ENCODE data around the gene MRPL52.
A peak's percentile ranks its signal among the peaks of the same experiment; 100 is the strongest.
"Not testable (repeated sequence)": the region's sequence is repeated elsewhere in the genome, so short reads cannot be mapped to it uniquely, and the experiment has no call there.

MRPL52 gene

GRCh38 chr14:22814941-22815713 is 14.6 kb upstream of the MRPL52 start, which contains the start of gene SLC7A7:
Gene SLC7A7, minus strand, starts transcription at chr14:22815435. Its CDS starts 2,037 bp downstream, at chr14:22813398.
- Histone ChIP-seq H3K9ac (ENCODE audit: insufficient read length) (peak within 1 kb of the TSS; percentile 24), H3K9me3 (ENCODE audit: low read depth, low read length) (no peaks in the 10 kb centered on the region), H3K27ac (peak within 1 kb of the TSS; percentile 78), H3K4me3 (peak within 1 kb of the TSS; percentile 52), H3K36me3 (ENCODE audit: insufficient read depth, low read length) (no peaks in the 10 kb centered on the region)
- no peak for TF ChIP-seq FOXP2 (optimal IDR thresholded peaks at IDR 0.05; ENCODE audit: control extremely low read depth, extremely low read length, insufficient read depth)
- no peak for TF ChIP-seq POLR2AphosphoS5 (IDR thresholded peaks at IDR 0.05; ENCODE audit: borderline replicate concordance, low read depth, low read length)
- no peak for DNase-seq (ENCODE audit: low read depth, low spot score)

- Histone ChIP-seq H3K9me3 (ENCODE audit: low read depth, low read length) (no peaks in the 10 kb centered on the region), H3K27ac (no peak overlapping the region), H3K9ac (ENCODE audit: insufficient read length) (no peak overlapping the region), H3K4me3 (no peak overlapping the region), H3K36me3 (ENCODE audit: insufficient read depth, low read length) (no peaks in the 10 kb centered on the region)
- DNase-seq (ENCODE audit: low read depth, low spot score): no peak
- no peak for TF ChIP-seq FOXP2 (optimal IDR thresholded peaks at IDR 0.05; ENCODE audit: control extremely low read depth, extremely low read length, insufficient read depth)
- no peak for TF ChIP-seq EZH2 (IDR thresholded peaks at IDR 0.05)
- TF ChIP-seq POLR2AphosphoS5 (IDR thresholded peaks at IDR 0.05; ENCODE audit: borderline replicate concordance, low read depth, low read length): no peak
Measured at GRCh38 chr14:22819151-22819988, 10.3 kb upstream of the MRPL52 start.

GRCh38 chr14:22820731-22821130 is 9.0 kb upstream of the MRPL52 start:
- peak overlapping the region; percentile 84 for H3K27ac ChIP-seq

GRCh38 chr14:22821193-22822015 is 8.3 kb upstream of the MRPL52 start:
- Histone ChIP-seq H3K4me3 (no peak overlapping the region), H3K9me3 (ENCODE audit: low read depth, low read length) (no peaks in the 10 kb centered on the region), H3K9ac (ENCODE audit: insufficient read length) (no peak overlapping the region), H3K27ac (peak overlapping the region; percentile 84), H3K36me3 (ENCODE audit: insufficient read depth, low read length) (no peaks in the 10 kb centered on the region)
- TF ChIP-seq EZH2 (IDR thresholded peaks at IDR 0.05) (no peak), FOXP2 (optimal IDR thresholded peaks at IDR 0.05; ENCODE audit: control extremely low read depth, extremely low read length, insufficient read depth) (no peak), POLR2AphosphoS5 (IDR thresholded peaks at IDR 0.05; ENCODE audit: borderline replicate concordance, low read depth, low read length) (no peak)
- no peak for DNase-seq (ENCODE audit: low read depth, low spot score)

More at GRCh38 chr14:22820731-22821130, 9.0 kb upstream of the MRPL52 start:
- Histone ChIP-seq H3K36me3 (ENCODE audit: insufficient read depth, low read length) (no peaks in the 10 kb centered on the region), H3K9ac (ENCODE audit: insufficient read length) (no peak overlapping the region), H3K4me3 (no peak overlapping the region), H3K9me3 (ENCODE audit: low read depth, low read length) (no peaks in the 10 kb centered on the region)
- TF ChIP-seq FOXP2 (optimal IDR thresholded peaks at IDR 0.05; ENCODE audit: control extremely low read depth, extremely low read length, insufficient read depth) (no peak), POLR2AphosphoS5 (IDR thresholded peaks at IDR 0.05; ENCODE audit: borderline replicate concordance, low read depth, low read length) (no peak), EZH2 (IDR thresholded peaks at IDR 0.05) (no peak)
- no peak for DNase-seq (ENCODE audit: low read depth, low spot score)

- Histone ChIP-seq H3K9me3 (ENCODE audit: low read depth, low read length) (no peaks in the 10 kb centered on the region), H3K9ac (ENCODE audit: insufficient read length) (no peak overlapping the region), H3K36me3 (ENCODE audit: insufficient read depth, low read length) (no peaks in the 10 kb centered on the region), H3K27ac (peak overlapping the region; percentile 84), H3K4me3 (no peak overlapping the region)
- TF ChIP-seq EZH2 (IDR thresholded peaks at IDR 0.05): no peak
- TF ChIP-seq POLR2AphosphoS5 (IDR thresholded peaks at IDR 0.05; ENCODE audit: borderline replicate concordance, low read depth, low read length): no peak
- no peak for TF ChIP-seq FOXP2 (optimal IDR thresholded peaks at IDR 0.05; ENCODE audit: control extremely low read depth, extremely low read length, insufficient read depth)
- DNase-seq (ENCODE audit: low read depth, low spot score): no peak
Measured at GRCh38 chr14:22822016-22822570, 7.6 kb upstream of the MRPL52 start.

- H3K9ac ChIP-seq (ENCODE audit: insufficient read length): peak overlapping the region; percentile 47
- no peaks in the 10 kb centered on the region for H3K9me3 ChIP-seq (ENCODE audit: low read depth, low read length)
- H3K36me3 ChIP-seq (ENCODE audit: insufficient read depth, low read length): no peaks in the 10 kb centered on the region
- H3K4me3 ChIP-seq: peak overlapping the region; percentile 67
- peak overlapping the region; percentile 91 for H3K27ac ChIP-seq
- TF ChIP-seq POLR2AphosphoS5 (IDR thresholded peaks at IDR 0.05; ENCODE audit: borderline replicate concordance, low read depth, low read length) (no peak), EZH2 (IDR thresholded peaks at IDR 0.05) (no peak), FOXP2 (optimal IDR thresholded peaks at IDR 0.05; ENCODE audit: control extremely low read depth, extremely low read length, insufficient read depth) (no peak)
- DNase-seq (ENCODE audit: low read depth, low spot score): no peak
Measured at GRCh38 chr14:22822571-22823098, 7.1 kb upstream of the MRPL52 start.

GRCh38 chr14:22824711-22825359 is 4.9 kb upstream of the MRPL52 start:
- Histone ChIP-seq H3K9me3 (ENCODE audit: low read depth, low read length) (no peaks in the 10 kb centered on the region), H3K4me3 (no peak overlapping the region), H3K36me3 (ENCODE audit: insufficient read depth, low read length) (no peaks in the 10 kb centered on the region), H3K9ac (ENCODE audit: insufficient read length) (no peak overlapping the region), H3K27ac (no peak overlapping the region)
- no peak for DNase-seq (ENCODE audit: low read depth, low spot score)
- no peak for TF ChIP-seq EZH2 (IDR thresholded peaks at IDR 0.05)
- TF ChIP-seq POLR2AphosphoS5 (IDR thresholded peaks at IDR 0.05; ENCODE audit: borderline replicate concordance, low read depth, low read length): no peak
- no peak for TF ChIP-seq FOXP2 (optimal IDR thresholded peaks at IDR 0.05; ENCODE audit: control extremely low read depth, extremely low read length, insufficient read depth)

- not testable (repeated sequence) for DNase-seq (ENCODE audit: low read depth, low spot score); H3K9me3 ChIP-seq (ENCODE audit: low read depth, low read length)
- Histone ChIP-seq H3K9ac (ENCODE audit: insufficient read length) (peak overlapping the region; percentile 98), H3K36me3 (ENCODE audit: insufficient read depth, low read length) (peaks cover 19% of the 10 kb centered on the region), H3K4me3 (peak overlapping the region; percentile 100), H3K27ac (peak overlapping the region; percentile 87)
Measured at GRCh38 chr14:22829076-22829660, 519 bp upstream of the MRPL52 start.

Data from SK-N-MC (cell line).